ENCODE measurements around the gene GJD2.

DNA sequence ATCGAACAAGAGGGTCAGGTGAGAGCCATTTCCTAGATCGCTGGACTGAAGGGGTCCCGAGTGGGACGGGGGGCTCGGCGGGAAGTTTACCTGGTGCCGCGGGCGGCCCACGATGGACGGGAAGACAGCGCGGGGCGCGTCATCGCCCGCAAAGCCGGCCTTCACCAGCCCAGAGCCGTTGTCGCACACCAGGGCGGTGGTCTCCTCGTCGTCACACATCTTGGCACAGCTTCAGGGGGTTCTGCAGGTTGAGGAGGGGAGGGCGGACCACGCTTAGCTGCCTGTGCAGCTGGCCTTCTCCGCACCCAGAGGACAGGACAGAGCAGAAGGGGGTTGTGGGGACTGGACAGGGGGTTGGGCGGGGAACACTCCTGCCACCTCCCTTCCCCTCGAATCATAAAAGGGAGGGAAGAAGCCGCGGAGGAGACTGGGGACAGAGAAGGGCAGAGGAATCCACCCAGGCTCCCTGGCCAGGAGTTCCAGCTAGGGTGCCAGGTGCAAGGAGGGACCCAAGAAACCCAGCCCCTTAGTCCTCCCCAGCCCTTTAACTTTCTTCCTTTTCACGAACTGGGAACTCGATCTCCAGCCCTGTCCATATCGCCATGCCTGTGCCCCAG is 39.9 kb upstream of the GJD2 start:
- TF ChIP-seq, protein P1, sequence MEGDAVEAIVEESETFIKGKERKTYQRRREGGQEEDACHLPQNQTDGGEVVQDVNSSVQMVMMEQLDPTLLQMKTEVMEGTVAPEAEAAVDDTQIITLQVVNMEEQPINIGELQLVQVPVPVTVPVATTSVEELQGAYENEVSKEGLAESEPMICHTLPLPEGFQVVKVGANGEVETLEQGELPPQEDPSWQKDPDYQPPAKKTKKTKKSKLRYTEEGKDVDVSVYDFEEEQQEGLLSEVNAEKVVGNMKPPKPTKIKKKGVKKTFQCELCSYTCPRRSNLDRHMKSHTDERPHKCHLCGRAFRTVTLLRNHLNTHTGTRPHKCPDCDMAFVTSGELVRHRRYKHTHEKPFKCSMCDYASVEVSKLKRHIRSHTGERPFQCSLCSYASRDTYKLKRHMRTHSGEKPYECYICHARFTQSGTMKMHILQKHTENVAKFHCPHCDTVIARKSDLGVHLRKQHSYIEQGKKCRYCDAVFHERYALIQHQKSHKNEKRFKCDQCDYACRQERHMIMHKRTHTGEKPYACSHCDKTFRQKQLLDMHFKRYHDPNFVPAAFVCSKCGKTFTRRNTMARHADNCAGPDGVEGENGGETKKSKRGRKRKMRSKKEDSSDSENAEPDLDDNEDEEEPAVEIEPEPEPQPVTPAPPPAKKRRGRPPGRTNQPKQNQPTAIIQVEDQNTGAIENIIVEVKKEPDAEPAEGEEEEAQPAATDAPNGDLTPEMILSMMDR (conservative IDR thresholded peaks at IDR 0.05; ENCODE audit: low read depth, low read length) = no peak
- TF ChIP-seq EZH2 (IDR thresholded peaks at IDR 0.05; ENCODE audit: low read length, unreplicated experiment) = no peak
- no peak for TF ChIP-seq EZH2phosphoT487 (IDR thresholded peaks at IDR 0.05; ENCODE audit: borderline replicate concordance, low read length)

Data from PC-3 (cell line).